ENCODE data around the gene SENP6.

SENP6 gene

GRCh38 chr6:75747152-75747992, 145.7 kb downstream of the SENP6 start:
- DNase-seq (ENCODE audit: low read depth in 3 of 3) = no peak

DNA sequence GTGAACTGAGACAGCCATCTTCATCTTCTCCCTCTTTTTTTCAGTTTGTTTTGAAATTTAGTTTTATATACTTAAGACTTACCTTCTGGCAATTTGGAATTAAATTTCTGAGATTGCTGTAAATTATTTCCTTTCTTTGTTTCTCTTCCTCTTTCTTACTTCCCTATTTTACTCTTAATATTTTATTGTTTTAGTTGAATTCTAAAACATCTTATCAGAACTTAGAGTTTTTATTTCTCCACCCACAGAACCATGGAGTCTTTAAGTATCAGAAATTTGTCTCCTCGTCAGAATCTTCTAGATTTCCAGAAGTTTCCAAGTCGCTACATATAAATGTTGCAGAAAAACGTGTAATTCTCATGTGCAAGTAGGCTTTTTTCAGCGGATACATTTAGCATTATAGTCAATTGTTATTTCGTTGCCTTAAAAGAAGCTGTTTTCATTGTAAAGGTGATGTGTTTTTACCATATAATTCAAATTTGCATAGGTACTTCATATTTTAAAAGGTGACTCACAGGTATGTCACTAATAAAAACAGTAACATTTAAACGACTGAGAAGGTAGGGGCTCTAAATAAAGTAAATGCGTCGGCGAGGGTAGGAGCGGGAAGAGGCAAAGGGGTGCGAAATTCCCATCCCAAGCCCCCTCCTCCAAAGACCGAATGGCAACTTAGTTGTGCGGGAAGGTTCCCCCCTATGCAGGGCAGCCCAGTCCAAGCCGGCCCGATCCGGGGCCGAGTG, 146.5 kb downstream of the SENP6 start:
- no peak for DNase-seq (ENCODE audit: low read depth in 3 of 3)

DNA sequence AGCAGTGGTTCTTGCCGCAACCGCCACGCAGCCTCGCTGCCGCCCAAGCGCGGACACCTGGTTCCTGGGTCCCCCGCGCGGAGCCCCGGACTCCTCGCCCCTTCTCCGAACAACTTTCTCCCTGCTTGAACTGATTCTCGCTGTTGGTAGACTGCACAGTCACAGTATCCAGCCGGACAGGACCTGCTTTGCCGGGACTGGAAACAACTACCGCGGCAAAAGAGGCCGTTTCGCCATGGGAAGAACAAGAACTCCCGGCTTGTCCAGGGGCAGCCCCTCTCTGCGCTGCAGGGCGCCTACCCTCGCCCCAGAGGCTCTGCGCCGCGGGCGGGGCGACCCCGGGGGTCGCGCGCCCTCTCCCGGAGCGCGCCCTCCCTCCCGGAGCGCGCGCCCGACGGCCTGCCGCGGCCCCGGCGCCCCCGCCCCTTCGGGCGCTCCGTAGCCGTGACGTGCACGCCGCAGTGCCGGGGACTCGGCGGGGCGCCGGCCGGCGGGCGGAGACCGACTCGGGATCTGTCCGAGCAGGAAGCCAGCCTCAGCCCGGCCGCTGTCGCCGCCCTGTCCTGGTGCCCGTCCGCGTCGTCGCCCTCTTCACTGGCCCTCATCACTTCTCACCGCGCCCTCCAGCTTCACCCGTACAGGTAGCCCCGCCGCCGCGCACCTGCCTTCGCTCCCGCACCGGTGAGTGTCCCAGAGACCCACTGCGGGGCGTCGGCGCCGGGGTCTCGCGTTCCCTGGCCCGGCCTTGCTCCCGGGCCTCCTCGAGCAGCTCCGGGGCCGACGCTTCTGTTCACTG, 147.3 kb downstream of the SENP6 start, which contains the start of gene MYO6:
TSS of gene MYO6 (plus strand) at position 497 of the 796 bp plus-strand sequence. CDS start 68,309 bp downstream, outside the sequence.
- DNase-seq (ENCODE audit: low read depth in 3 of 3) = peak in 1 of 3 experiments; percentile 16

GRCh38 chr6:75751443-75751842, 149.8 kb downstream of the SENP6 start:
- no peak for DNase-seq (ENCODE audit: low read depth in 3 of 3)

DNA sequence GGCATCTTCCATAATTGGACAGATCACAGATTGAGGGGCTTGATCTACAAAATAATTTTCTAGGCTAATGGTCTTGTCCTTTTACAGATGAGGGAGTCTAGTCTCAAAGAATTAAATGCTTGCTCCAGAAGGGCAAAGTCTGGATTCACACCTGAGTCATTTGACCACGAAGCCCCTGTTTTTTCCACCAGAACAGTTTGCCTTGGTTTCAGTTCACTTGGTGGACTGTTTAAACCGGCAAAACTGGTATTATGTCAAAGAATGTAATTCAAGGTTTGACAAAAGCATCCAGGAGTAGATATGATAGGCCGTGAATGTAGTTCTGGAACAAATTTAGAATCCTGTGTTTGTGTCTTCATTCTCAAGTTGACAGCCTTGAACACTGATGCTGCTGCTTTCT, 150.7 kb downstream of the SENP6 start:
- no peak for DNase-seq (ENCODE audit: low read depth in 3 of 3)

GRCh38 chr6:75755704-75756103, 154.0 kb downstream of the SENP6 start:
- DNase-seq (ENCODE audit: low read depth in 3 of 3) = no peak

GRCh38 chr6:75757295-75757694, 155.6 kb downstream of the SENP6 start:
- DNase-seq (ENCODE audit: low read depth in 3 of 3) = no peak

DNA sequence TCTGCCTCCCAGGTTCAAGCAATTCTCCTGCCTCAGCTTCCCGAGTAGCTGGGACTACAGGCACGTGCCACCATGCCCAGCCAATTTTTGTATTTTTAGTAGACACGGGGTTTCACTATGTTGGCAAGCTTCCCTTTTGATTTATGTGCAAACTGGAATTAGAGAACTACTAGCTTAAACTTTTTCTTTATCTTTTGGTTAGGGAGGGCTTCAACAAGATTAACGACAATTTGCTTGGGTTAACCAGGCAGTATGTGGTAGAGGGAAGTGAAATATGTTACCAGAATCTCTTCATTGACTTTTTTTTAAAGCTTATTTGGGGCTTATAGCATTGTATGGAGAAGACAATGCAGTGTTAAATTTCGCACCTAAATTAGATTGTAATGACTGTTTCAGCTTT, 156.4 kb downstream of the SENP6 start:
- no peak for DNase-seq (ENCODE audit: low read depth in 3 of 3)

GRCh38 chr6:75759207-75759606, 157.5 kb downstream of the SENP6 start:
- DNase-seq (ENCODE audit: low read depth in 3 of 3) = no peak

GRCh38 chr6:75760320-75760719, 158.6 kb downstream of the SENP6 start:
- no peak for DNase-seq (ENCODE audit: low read depth in 3 of 3)

GRCh38 chr6:75761489-75761888, 159.8 kb downstream of the SENP6 start:
- no peak for DNase-seq (ENCODE audit: low read depth in 3 of 3)

GRCh38 chr6:75762063-75762462, 160.4 kb downstream of the SENP6 start:
- DNase-seq (ENCODE audit: low read depth in 3 of 3) = no peak

DNA sequence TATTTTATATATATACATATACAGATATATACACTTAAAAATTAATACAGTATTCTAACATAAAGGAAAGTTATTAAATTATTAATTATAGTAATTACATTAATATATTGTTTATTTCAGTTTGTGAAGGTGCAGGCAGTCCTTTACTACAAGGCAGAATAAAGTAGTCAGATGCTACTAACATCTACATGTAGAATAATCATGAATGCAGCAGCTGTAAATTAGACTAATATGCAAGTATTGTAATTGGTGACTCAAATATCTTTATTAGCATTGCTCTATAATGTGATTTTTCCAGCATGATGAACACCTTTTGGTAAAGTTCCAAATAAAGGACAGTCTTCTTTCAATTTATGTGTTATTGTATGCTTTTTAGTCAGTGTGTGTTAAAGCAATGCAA, 164.7 kb downstream of the SENP6 start:
- DNase-seq (ENCODE audit: low read depth in 3 of 3) = no peak
